Left lung (tissue), 10 donors: ENCODE results near the gene ADAMTSL1. TPM values are rescaled to one million over a fixed set of nuclear protein-coding genes. Genes with fewer than 3 reads are reported as not detected.

Experiments used
- ATAC-seq: fragments of 200-7000 bp; cut with Tn5 transposase; one replicate; pipeline ENCODE4 v1.9.1; 2020; ENCODE audit warnings: moderate library complexity
- DNase-seq, 4 donors: peaks; one replicate each; pipeline ENCODE4 v3.0.0-alpha.2; 2013 to 2020
- H3K27ac ChIP-seq, 2 donors: fragments of 200-600 bp; sonication (generic) in 1 of 2; one replicate each; pipeline versions ENCODE4 v1.5.0 to v1.8.0; 2020 to 2021
- H3K27me3 ChIP-seq, 2 donors: fragments of 200-600 bp; sonication (generic) in 1 of 2; one replicate each; pipeline versions ENCODE4 v1.5.0 to v1.8.0; 2020 to 2021
- H3K36me3 ChIP-seq, 2 donors: fragments of 200-600 bp; sonication (generic) in 1 of 2; one replicate each; pipeline versions ENCODE4 v1.5.0 to v1.8.0; 2020 to 2021
- H3K4me1 ChIP-seq, 2 donors: fragments of 200-600 bp; one replicate each; pipeline ENCODE4 v1.8.0; 2021
- H3K4me3 ChIP-seq, 2 donors: fragments of 200-600 bp; sonication (generic) in 1 of 2; one replicate each; pipeline versions ENCODE4 v1.5.0 to v1.8.0; 2020 to 2021; ENCODE audit warnings: mild to moderate bottlenecking in 1 of 2
- H3K9me3 ChIP-seq, 2 donors: fragments of 200-600 bp; sonication (generic) in 1 of 2; one replicate each; pipeline versions ENCODE4 v1.5.0 to v1.8.0; 2020 to 2021
- CTCF ChIP-seq, 2 donors: fragments of 200-600 bp; sonication (generic) in 1 of 2; IDR thresholded peaks; one replicate each; pipeline versions ENCODE4 v1.5.0 to v1.8.0; 2021; ENCODE audit warnings: antibody characterized with exemption in 2 of 2
- intact Hi-C, 2 donors: fragments of 100-400 bp; cut with DNase I; formaldehyde crosslinking; loops; one replicate each; pipeline versions ENCODE4 v1.11.2 to v1.14.2; 2022
- polyA plus RNA-seq, 6 donors: library from polyadenylated mRNA; unstranded; fragments of 120-200 nt; gene quantifications; one replicate each; pipeline ENCODE4 v1.2.1, GENCODE V29; 2013; ENCODE audit not compliant: insufficient read length in 6 of 6
- total RNA-seq, 2 donors: library from RNA; stranded (reverse); fragmentation: NEBNext Ultra II Directional; extraction: Animal tissue kit (Norgen Biotek cat#: 25700); gene quantifications; one replicate each; pipeline ENCODE4 v1.2.1, GENCODE V29; 2021
- donor health status: DM: no; HTN: yes; CAD: no.
- donor health status: DM: no; HTN: no; CAD: no.

Gene ADAMTSL1
- total and polyA plus RNA-seq, 8 donors: 3.0 to 28.1 (median 17.9) TPM

- TF ChIP-seq CTCF (IDR thresholded peaks at IDR 0.05): no peak
- Histone ChIP-seq H3K27ac (no peak overlapping the region), H3K36me3 (no peaks in the 10 kb centered on the region), H3K4me3 (no peak overlapping the region), H3K4me1 (no peaks in the 10 kb centered on the region), H3K9me3 (peaks cover 0 to 16% of the 10 kb centered on the region in 2 donors), H3K27me3 (no peaks in the 10 kb centered on the region)
- intact Hi-C loops: no loop called here
- DNase-seq (no peak), ATAC-seq (no peak)
Measured at GRCh38 chr9:18905028-18905882, 431.3 kb downstream of the ADAMTSL1 start.

GRCh38 chr9:18905883-18906629 is 432.1 kb downstream of the ADAMTSL1 start:
- H3K36me3 ChIP-seq: no peaks in the 10 kb centered on the region
- ATAC-seq (no peak), DNase-seq (no peak)
- intact Hi-C loops: no loop called here
- no peak overlapping the region for H3K27ac ChIP-seq
- no peaks in the 10 kb centered on the region for H3K27me3 ChIP-seq
- no peaks in the 10 kb centered on the region for H3K4me1 ChIP-seq
- no peak for TF ChIP-seq CTCF (IDR thresholded peaks at IDR 0.05)
- peaks cover 0 to 12% of the 10 kb centered on the region in 2 donors for H3K9me3 ChIP-seq
- no peak overlapping the region for H3K4me3 ChIP-seq

GRCh38 chr9:18906656-18907395 is 432.9 kb downstream of the ADAMTSL1 start:
- intact Hi-C loops: no loop called here
- ATAC-seq (peak; percentile 21), DNase-seq (no peak)
- H3K4me1 ChIP-seq: no peaks in the 10 kb centered on the region
- H3K27me3 ChIP-seq: no peaks in the 10 kb centered on the region
- no peak overlapping the region for H3K4me3 ChIP-seq
- H3K27ac ChIP-seq: no peak overlapping the region
- peaks cover 0 to 5% of the 10 kb centered on the region in 2 donors for H3K9me3 ChIP-seq
- H3K36me3 ChIP-seq: no peaks in the 10 kb centered on the region
- no peak for TF ChIP-seq CTCF (IDR thresholded peaks at IDR 0.05)

- Histone ChIP-seq H3K36me3 (no peaks in the 10 kb centered on the region), H3K9me3 (no peaks in the 10 kb centered on the region), H3K4me3 (no peak overlapping the region), H3K27ac (no peak overlapping the region), H3K27me3 (no peaks in the 10 kb centered on the region), H3K4me1 (no peaks in the 10 kb centered on the region)
- no peak for ATAC-seq
- intact Hi-C loops: no loop called here
- no peak for DNase-seq
- no peak for TF ChIP-seq CTCF (IDR thresholded peaks at IDR 0.05)
Measured at GRCh38 chr9:18907927-18908625, 434.1 kb downstream of the ADAMTSL1 start.
